HCEC 1CT (cell line): Measurements from ENCODE around the gene UGT2B15.
"Not testable (repeated sequence)": the region's sequence is repeated elsewhere in the genome, so short reads cannot be mapped to it uniquely, and the experiment has no call there.

Experiments
- DNase-seq: peaks from one replicate; pipeline ENCODE4 v3.0.0-alpha.2; 2017

UGT2B15 gene

DNA sequence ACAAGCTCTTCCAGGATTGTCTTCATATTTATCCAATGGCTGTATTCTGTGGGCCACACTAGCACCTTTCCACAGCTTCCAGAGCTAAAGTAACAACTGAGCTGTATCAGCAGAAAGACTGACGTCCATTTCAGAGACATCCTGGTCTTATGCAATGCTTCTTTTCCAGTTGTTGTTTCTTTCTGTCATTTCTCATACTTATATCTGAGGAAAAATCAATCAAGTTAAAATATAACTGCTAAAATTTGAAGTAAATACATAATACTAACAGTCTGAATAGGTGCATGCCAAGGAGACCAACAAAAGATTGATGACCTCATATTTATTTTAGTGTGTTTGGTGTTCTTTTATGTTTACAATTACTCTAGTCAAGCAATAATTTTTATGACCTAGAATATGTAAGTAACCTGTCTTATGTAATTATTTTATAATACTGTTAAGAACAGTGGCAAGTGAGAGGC, at the start of gene UGT2B15:
UGT2B15 (minus strand) TSS at position 174 of the 461 bp plus-strand sequence; CDS start at position 140, 34 bp downstream.
- not testable (repeated sequence) for DNase-seq

DNA sequence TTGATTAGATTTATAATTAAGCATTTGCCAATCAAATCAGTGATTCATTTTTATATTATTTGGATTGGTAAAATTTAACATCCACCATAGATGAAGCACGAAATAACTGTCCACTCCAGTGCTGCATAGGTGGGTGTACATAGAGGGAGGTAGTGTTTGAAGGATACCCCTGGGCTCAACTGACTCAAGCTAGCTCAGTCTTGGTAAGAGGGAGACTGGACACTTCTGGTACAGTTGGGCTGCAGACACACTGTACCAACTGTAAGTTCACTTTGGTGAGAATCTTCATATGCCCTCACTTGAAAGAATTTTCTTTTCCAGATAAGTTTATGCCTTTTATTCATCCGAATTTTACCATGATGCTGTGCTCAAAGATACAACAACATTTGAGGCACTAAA, 48.6 kb upstream of the UGT2B15 start:
- DNase-seq = no peak

GRCh38 chr4:68718447-68719074, 48.1 kb upstream of the UGT2B15 start:
- DNase-seq = no peak

- DNase-seq = no peak
These were observed 47.5 kb upstream of the UGT2B15 start for GRCh38 chr4:68717999-68718398.

DNA sequence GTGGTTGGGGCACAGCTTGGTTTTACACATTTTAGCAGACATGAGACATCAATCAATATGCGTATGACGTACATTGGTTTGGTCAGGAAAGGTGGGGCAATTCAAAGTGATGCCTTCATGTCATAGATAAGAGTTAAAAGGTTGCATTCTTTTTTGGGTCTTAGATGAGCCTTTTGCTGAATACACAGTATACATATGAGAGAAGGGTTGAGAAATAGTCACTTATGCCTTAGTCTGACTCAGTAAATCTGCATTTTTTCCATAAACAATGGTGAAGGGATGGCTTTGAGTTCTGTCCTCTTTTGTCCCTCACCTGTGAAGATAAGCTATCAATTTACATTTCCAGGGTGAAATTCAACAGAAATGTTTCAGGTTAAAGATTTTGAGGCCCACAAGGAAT, 43.9 kb upstream of the UGT2B15 start:
- DNase-seq = no peak

- no peak for DNase-seq
These were observed 41.8 kb upstream of the UGT2B15 start for GRCh38 chr4:68712207-68712606.

- no peak for DNase-seq
These were observed 38.1 kb upstream of the UGT2B15 start for GRCh38 chr4:68708566-68708965.

GRCh38 chr4:68703168-68703567, 32.7 kb upstream of the UGT2B15 start:
- not testable (repeated sequence) for DNase-seq

GRCh38 chr4:68700152-68700551, 29.7 kb upstream of the UGT2B15 start:
- no peak for DNase-seq

GRCh38 chr4:68693325-68694075, 23.0 kb upstream of the UGT2B15 start:
- no peak for DNase-seq

- DNase-seq = no peak
These were observed 20.7 kb upstream of the UGT2B15 start for GRCh38 chr4:68691186-68691585.

GRCh38 chr4:68683034-68683433, 12.6 kb upstream of the UGT2B15 start:
- no peak for DNase-seq

- not testable (repeated sequence) for DNase-seq
These were observed 10.8 kb upstream of the UGT2B15 start for GRCh38 chr4:68681298-68681697.

- DNase-seq = no peak
These were observed 2.7 kb upstream of the UGT2B15 start for GRCh38 chr4:68673143-68673542.

GRCh38 chr4:68671217-68671616, 765 bp upstream of the UGT2B15 start:
- DNase-seq = not testable (repeated sequence)

- DNase-seq = not testable (repeated sequence)
These were observed 1.8 kb downstream of the UGT2B15 start for GRCh38 chr4:68668537-68669163.

DNA sequence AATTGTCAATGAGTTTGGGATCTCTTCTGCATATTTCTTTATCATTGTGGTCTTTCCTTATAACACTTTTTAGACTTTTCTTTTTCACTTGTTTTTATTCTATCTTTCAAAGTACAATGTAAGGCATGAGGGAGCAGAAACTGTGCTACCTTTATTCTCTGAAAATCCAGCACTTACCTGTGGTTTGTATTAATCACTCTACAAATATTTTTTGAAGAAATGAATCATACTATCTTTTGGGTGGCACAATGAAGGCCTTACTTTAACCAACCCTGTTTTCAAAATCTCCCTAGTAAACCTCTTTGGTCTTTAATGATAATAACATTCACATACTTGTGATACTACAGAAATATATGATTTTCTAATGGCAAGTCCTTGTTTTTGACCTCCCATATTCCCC, 2.9 kb downstream of the UGT2B15 start:
- DNase-seq = not testable (repeated sequence)

DNA sequence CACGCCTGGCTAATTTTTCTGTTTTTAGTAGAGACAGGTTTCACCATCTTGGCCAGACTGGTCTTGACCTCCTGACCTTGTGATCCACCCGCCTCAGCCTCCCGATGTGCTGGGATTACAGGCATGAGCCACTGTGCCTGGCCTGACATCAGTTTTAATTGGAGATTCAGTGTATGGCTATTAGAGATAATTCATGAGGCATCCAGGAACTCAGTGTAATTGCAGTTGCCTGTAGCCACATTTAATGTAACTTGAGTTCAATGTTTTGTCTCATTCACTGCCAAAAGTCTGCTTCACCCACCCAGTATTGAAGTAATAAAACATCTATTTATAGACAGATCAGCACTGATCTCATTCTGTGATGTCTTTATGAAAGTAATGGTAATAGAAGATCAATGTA, 5.7 kb downstream of the UGT2B15 start:
- DNase-seq = not testable (repeated sequence)

- not testable (repeated sequence) for DNase-seq
These were observed 7.4 kb downstream of the UGT2B15 start for GRCh38 chr4:68662836-68663574.

DNA sequence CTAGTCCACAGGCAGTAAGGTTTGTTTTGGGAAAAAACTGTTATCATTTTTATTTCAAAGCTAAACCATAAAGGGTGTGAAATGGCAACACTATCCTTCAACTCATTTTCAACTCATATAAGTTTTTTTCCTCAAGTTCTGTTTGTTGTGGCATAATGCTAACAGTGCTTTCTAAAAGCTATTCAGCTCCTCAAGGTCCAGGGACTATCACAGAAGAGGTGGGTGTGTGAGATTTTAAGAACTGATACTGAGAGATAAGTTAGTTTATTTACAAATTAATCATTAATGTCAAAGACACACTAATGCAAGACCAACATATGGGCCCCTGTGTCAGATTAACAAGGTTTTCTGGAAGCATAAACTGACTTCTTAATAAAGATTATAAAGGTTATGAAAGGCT, 11.8 kb downstream of the UGT2B15 start:
- DNase-seq = no peak

- not testable (repeated sequence) for DNase-seq
These were observed 13.3 kb downstream of the UGT2B15 start for GRCh38 chr4:68657022-68657594.

GRCh38 chr4:68656445-68656973, 13.9 kb downstream of the UGT2B15 start:
- not testable (repeated sequence) for DNase-seq
